NCI-H1417 treated with DMSO at 0.1 percent for 48 hours (cell line): ENCODE data around the gene FEV.
A peak's percentile ranks its signal among the peaks of the same experiment; 100 is the strongest.

Experiments used
- DNase-seq: peaks from one replicate; lab custom pipeline; 2025; lab: John Stamatoyannopoulos, UW

FEV gene

GRCh38 chr2:218985021-218985324 is at the start of gene FEV:
Gene FEV (minus strand): TSS chr2:218985184. CDS start chr2:218985075, 109 bp downstream.
- DNase-seq, result no peak

GRCh38 chr2:219032051-219032745 is 47.2 kb upstream of the FEV start:
- no peak for DNase-seq

DNA sequence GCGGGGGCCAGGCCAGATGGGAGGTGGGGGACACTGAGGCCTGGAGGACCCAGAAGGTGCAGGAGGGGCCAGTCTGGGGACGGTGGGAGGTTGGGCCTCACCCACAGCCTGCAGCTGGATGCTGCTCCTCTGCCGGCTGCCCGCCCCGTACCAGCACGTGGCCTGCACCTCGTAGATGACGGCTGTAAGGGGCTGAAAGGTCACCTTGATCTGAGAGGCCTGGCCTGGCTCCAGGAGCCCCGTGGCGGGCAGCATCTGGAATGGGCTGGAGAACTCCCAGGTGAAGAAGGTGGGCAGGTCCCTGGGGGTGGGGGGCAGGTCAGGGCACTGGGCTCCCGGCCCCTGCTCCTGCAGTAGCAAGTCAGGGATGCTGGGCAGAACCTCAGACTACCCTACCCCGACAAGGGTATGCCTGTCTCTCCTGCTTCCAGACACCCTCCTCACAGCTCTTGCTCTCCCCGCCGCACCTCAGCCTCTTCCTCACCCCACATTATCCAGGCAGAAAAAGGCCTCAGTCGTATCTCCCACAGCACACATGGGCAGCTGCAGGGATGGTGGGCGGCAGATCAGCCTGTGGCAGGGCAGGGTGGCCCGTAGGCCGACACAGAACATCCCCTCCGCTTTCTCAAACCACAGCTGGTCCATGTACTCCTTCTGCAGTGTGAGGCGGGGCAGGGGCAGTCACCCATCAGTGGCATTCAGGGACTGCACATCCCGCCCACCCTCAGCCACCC is 46.2 kb upstream of the FEV start:
- DNase-seq, result no peak

DNA sequence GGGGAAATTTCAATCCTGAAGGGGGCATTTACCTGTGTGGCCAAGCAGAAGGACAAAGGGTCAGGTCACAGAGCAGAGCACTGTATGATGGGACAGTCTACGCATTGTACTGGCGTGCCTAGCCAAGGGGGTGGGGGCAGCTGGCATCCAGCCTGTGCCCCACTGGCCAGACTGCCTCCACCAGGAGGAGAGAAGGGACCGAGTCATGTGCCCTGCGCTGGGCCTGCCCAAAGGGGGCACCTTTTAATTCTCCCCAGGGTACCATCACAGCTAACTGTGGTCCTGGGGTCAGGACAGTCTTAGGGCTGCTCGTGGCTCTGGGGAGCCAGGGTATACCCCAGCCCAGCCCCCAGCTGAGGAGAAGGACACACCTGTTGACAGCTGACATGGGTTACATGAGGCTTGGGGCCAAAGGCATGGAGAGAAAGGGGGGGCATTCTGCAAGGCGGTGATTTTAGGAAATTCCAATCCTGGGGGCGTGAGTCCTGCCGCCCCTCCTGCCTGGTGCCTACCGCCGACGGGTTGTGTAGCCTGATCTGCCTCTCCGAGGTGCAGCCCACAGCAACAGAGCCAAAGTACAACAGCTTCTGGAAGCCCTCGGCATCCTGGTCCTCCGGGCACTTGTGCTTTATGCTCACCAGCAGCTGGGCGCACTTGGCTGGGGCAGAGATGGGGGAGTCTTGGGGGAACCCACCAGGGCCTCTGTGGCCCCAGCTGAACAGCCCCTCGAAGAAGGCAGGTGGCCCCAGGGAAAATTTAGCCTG is 45.4 kb upstream of the FEV start:
- no peak for DNase-seq

- peak; percentile 16 for DNase-seq
Observed at GRCh38 chr2:219029829-219030165, 44.8 kb upstream of the FEV start.

DNA sequence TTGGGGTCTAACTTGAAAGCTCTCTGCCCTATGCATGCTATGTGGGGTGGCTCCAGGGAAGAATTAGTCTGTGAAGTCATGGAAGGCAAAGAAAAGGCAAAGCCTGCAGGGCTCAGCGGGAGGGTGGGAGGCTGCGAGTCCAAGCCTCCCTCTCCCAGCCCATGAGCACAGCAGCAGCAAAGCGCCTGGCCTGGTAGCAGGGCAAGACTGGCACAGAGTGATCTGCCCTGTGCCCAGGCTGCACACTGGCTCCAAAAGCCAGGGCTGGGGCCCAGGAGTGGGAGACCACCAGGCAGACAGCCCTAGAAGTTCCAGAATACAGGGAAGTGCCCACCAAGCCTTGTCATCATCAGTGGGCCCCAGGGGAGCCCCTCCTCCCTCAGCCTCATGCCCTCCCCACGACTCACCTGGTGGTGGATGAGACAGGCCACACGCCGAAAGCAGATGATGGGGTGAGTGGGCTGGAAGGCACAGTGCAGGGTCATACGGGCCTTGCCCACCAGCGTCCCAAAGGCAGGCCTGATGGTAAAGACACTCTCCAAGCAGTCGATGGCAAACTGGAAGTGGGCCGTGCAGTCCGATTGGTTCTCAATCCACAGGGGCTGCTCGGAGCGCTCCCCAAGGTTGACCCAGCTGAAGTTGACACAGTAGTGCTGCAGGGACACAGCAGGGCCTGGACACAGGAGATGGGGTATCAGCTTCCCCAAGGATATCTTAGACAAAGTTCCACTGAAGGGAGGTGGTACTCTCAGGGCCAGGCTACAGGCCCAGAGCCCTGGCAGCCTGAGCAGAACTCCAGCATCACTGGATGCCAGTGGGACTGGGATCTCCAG is 44.2 kb upstream of the FEV start:
- no peak for DNase-seq

GRCh38 chr2:219028141-219028540 is 43.2 kb upstream of the FEV start:
- DNase-seq, result no peak

DNA sequence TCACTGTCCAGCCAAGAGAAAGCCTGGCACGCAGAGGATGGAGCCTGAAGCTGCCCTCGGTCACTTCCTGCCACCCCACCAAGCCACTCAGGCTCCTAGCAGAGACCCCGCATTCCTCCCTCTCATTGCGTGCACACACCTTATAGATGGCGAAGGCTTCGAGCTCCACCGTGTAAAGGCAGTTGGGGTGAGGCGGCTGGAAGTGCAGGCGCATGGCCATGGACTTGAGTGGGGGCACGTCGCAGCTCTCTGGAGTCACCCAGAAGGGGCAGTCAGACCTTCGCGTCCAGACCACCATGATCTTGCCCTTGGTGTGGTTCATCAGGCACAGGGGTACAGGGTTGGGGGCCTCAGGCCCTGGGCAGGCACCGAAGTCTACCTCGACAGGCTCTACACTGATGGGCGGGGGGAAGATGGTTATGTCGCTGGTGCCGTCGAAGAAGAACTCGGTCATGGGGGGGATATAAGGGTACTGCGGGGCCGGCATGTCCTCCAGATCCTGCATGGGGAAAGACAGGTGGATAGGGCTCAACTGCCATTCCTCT is 42.6 kb upstream of the FEV start:
- DNase-seq, result no peak

DNA sequence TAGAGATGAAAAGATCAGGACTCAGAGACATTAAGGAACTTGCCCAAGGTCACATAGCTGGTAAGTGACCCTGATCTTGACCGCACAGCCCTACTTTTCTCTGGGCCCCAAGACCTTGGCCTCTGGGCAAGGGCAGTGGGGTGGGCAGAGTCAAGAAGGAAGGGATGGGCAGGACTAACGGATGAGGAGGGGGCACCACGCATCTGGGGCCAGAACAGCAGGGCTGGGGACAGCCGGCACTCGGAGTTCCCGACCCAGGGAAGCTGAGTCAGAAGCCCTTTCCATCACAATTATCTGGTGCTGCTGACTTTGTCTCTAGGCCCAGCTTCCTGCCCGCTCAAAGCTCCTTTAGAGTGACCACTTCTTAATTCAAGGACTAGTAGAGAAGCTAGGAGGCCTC is 42.0 kb upstream of the FEV start:
- no peak for DNase-seq

- no peak for DNase-seq
Observed at GRCh38 chr2:219025637-219026585, 40.9 kb upstream of the FEV start.

DNA sequence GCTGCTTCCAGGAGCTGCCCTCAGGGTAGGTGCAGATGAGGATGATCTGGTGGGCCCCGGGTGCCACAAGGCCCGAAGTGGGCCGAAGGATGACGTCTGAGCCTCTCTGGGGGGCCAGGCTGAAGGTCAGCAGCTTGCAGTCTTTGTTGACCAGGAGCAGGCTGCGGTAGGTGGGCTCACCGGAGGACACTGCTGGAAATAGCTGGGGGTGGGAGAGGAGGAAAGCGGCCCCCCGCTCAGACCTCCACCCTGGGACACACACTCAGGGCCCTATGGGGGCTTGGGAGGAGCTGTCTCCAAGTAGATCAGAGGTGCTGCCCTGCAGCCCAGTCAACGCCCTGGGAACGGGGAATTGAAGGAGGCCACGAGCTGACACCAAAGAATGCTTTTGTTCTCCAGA is 39.1 kb upstream of the FEV start:
- DNase-seq, result no peak

- no peak for DNase-seq
Observed at GRCh38 chr2:219023045-219023605, 38.1 kb upstream of the FEV start.

DNA sequence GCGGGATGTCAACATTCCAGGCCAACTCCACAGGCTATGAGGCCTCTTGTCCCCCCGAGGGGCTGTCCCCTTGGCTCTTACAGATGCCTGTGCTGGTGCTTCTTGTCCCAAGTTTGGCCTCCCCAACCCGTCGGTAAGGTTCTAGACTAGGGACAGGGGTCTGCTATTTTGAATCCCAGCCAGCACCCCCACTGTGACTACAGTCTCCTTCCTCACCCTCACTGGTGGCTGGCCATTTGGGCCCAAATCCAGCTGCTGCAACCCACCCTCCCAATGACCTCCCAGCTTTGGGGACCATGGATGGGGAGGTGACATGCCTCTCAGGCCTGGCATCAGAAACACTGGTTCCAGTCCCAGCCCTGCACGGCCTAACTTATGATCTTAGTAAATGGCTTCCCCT is 37.6 kb upstream of the FEV start:
- no peak for DNase-seq

GRCh38 chr2:219022041-219022440 is 37.1 kb upstream of the FEV start:
- DNase-seq, result no peak

DNA sequence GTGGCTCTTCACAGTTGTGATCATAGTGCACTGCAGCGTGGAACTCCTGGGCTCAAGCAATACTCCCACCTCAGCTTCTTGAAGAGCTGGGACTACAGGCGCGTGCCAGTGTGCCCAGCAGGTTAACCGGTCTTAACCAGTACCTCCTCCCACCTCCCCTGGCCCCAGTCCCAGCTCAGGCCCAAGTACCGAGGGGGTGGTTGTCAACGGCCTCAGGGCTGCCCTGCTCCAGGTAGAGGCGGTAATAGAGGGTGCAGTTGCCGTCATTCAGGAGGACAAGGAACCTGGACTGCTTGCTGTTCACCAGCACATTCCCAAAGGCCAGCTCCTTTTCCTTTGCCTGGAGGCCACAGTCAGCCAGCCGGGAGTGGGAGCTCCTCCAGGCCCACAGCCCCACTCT is 36.6 kb upstream of the FEV start:
- DNase-seq, result no peak

- no peak for DNase-seq
Observed at GRCh38 chr2:219020604-219021365, 35.8 kb upstream of the FEV start.

DNA sequence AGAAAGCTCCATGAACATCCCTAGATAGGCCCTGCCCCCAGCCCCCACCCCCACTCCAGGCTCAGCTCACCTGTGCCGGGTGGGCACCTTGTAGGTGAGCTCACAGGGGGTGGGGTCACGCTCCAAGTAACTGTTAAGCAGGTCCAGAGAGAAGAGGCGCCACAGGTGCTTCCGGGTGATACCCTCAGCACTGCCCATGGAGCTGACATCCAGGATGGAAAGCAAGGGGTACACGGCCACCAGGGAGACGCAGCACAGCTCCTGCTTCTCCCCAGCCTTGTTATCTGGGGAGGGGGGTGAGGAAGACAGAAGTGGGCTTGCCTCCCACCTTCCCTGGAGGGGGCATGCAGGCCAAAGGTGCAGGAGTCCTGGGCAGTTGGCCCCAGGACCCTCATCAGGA is 34.5 kb upstream of the FEV start:
- DNase-seq, result no peak

DNA sequence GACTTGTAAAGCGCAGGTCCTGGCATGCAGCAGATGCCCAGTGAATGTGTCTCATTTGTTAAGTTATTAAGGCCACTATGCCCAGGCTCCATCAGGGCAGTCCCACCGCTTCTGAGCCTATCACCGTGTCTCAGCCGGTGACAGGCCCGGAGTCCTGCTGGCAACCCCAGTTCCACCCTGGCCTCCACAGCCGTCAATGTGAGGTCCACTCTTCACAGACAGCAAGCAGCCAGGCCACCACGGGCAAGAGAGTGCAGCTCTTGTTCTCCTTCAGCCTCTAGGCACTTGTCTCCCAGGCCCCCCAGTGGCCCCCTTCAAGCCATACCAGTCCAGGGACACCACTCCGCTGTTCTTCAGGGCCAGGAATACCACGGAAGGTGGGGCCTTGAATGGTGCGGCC is 33.7 kb upstream of the FEV start:
- DNase-seq, result no peak

DNA sequence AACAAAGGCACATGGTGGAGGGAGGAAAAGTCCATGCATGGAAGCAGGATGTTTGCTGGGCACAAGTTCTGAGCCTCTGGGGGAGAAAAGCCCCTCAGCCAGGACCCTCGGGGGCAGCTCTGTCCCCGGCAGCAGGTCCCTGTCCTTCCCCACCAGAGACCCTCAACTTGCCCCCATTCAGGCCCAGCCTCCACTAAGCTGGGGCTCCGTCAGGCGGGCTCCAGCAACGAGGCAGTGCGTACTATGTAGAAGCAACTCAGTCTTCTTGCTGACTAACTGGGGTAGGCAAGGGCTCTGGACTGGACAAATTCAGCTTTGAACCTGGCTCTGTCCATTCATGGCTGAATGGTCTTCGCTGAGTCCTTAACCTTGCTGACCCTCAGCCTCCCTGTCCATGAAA is 33.3 kb upstream of the FEV start:
- no peak for DNase-seq
